Tibial nerve (tissue), 4 donors: Measurements from ENCODE around the gene C13orf46.
A peak's percentile ranks its signal among the peaks of the same experiment; 100 is the strongest.

Source experiments
- CTCF ChIP-seq, 5 experiments: fragments of 200-600 bp in 3 of 5; fragments of 450-650 bp in 2 of 5; sonication (generic) in 3 of 5; IDR thresholded peaks; one replicate each; pipeline ENCODE4 v1.5.1; 2016 to 2019; ENCODE audit warnings: antibody characterized with exemption in 5 of 5, mild to moderate bottlenecking in 3 of 5, moderate library complexity in 2 of 5
- EP300 ChIP-seq, 2 donors: sonication (generic); formaldehyde crosslinking; IDR thresholded peaks; one replicate each; pipeline ENCODE4 v1.6.1; 2017; ENCODE audit warnings: antibody characterized with exemption in 2 of 2, mild to moderate bottlenecking in 1 of 2
- POLR2A ChIP-seq, 2 donors: fragments of 450-650 bp; IDR thresholded peaks; one replicate each; pipeline ENCODE4 v1.6.1; 2017; ENCODE audit warnings: antibody characterized with exemption in 2 of 2, mild to moderate bottlenecking in 2 of 2, moderate library complexity in 2 of 2

- TF ChIP-seq CTCF (IDR thresholded peaks at IDR 0.05), result no peak
- TF ChIP-seq POLR2A (IDR thresholded peaks at IDR 0.05), result no peak
- TF ChIP-seq EP300 (IDR thresholded peaks at IDR 0.05), result peak in 1 of 2 donors; percentile 35
These were observed 3.1 kb upstream of the C13orf46 start for GRCh38 chr13:113976711-113977684.
